SU-DHL-6 (cell line): Measurements from ENCODE around the gene EMB.
"Not testable (repeated sequence)": the region's sequence is repeated elsewhere in the genome, so short reads cannot be mapped to it uniquely, and the experiment has no call there.

Source experiments
- EZH2phosphoT487 ChIP-seq: fragments of 200-600 bp; sonication (generic), shearing (Covaris generic); conservative IDR thresholded peaks from 2 replicates; pipeline ENCODE4 v1.6.1; 2018; ENCODE audit warnings: mild to moderate bottlenecking, antibody characterized with exemption, low read length, moderate library complexity, mixed read lengths
- TF ChIP-seq, protein P1 (sequence below): fragments of 200-600 bp; sonication (generic); IDR thresholded peaks from one replicate; pipeline ENCODE4 v1.5.1; 2017; ENCODE audit warnings: antibody characterized with exemption, mild to moderate bottlenecking, low read length, moderate library complexity; ENCODE audit not compliant: insufficient read depth, poor library complexity, severe bottlenecking

DNA sequence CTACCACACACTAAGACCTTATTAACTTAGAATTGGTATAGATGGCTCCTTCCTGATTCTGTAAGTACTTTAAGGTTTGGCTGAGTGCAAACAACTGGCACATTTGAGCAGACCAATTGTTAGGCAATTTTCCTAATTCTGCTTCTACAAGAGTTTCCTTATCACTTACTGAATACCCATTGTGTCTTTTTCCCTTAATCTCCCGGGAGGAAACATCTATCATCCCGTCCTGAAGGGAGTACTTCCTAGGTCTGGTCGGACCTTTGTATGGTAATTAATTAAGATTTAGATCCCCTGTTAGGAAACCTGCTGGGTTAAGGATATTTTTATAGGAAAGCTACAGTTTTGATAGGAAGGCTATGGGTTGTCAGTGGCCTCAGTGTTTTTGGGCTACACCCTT, 8.2 kb upstream of the EMB start:
- TF ChIP-seq, protein P1, sequence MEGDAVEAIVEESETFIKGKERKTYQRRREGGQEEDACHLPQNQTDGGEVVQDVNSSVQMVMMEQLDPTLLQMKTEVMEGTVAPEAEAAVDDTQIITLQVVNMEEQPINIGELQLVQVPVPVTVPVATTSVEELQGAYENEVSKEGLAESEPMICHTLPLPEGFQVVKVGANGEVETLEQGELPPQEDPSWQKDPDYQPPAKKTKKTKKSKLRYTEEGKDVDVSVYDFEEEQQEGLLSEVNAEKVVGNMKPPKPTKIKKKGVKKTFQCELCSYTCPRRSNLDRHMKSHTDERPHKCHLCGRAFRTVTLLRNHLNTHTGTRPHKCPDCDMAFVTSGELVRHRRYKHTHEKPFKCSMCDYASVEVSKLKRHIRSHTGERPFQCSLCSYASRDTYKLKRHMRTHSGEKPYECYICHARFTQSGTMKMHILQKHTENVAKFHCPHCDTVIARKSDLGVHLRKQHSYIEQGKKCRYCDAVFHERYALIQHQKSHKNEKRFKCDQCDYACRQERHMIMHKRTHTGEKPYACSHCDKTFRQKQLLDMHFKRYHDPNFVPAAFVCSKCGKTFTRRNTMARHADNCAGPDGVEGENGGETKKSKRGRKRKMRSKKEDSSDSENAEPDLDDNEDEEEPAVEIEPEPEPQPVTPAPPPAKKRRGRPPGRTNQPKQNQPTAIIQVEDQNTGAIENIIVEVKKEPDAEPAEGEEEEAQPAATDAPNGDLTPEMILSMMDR, result not testable (repeated sequence)
- TF ChIP-seq EZH2phosphoT487, result not testable (repeated sequence)
